Activated T-helper 1 cell treated with Interleukin-2 at 50 U/mL for 16 hours (primary cell): ENCODE measurements around the gene TULP4.

Experiments used
- DNase-seq: peaks from one replicate; pipeline ENCODE4 v3.0.0-alpha.2; 2020; ENCODE audit warnings: low read depth

The TULP4 gene

DNA sequence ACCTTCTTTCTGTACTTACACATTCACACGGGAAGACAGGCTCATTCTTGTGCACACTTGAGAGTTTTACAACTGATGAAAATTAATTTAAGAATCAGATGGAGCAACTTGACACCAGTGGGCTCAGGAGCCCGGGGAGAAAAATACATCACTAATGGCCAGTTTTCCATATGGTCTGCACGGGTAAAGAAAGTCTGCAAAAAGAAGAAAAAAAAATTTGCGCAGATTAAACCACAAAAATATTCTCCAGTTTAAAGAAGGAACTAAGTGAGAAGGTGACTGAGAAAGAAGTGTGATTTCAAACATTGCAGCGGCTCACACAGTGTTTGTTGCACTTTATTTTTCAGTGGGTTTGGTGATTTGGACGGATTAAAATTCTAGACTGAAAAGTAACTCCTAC, at the start of gene TULP4:
TULP4 (plus strand) TSS at position 301 of the 400 bp plus-strand sequence. CDS start 1,552 bp downstream, outside the sequence.
- no peak for DNase-seq

- DNase-seq, result no peak
Measured at GRCh38 chr6:158262755-158263154, 49.5 kb upstream of the TULP4 start.

DNA sequence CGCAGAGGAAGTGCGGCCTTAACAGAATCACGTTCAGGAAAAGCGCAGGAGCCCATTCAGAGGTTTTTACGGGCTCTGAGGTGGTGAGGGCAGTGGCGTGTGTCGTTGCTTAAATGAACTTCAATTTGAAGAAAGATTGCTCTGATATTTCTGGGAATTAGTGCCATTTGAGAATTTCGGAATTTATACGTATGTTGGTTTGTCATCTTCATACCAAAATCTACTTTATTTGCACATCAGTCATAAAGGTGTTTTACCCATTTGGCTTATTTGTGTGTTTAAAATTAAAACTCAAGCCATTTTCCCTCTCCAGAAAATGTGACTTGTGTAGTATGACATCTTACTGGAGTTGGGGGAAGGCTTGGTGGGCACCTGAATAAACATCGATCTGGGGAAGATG, 48.1 kb upstream of the TULP4 start:
- DNase-seq, result no peak

DNA sequence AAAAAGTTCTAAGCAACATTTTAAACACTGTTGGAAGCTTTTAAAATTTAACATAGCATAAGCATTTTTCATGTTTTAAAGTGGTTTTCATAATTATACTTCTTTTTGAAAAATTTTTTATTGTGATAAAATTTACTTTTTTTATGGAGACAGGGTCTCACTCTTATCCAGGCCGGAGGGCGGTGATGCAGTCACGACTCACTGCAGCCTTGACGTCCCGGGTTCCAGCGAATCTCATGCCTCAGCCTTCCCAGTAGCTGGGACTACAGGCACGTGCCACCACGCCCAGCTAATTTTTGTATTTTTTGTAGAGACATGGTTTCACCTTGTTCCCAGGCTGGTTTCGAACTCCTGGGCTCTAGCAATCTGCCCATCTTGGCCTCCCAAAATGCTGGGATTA, 46.1 kb upstream of the TULP4 start:
- DNase-seq, result no peak

- no peak for DNase-seq
Measured at GRCh38 chr6:158268361-158269147, 43.7 kb upstream of the TULP4 start.

GRCh38 chr6:158269657-158270056, 42.6 kb upstream of the TULP4 start:
- DNase-seq, result no peak

GRCh38 chr6:158270389-158271127, 41.7 kb upstream of the TULP4 start:
- no peak for DNase-seq

DNA sequence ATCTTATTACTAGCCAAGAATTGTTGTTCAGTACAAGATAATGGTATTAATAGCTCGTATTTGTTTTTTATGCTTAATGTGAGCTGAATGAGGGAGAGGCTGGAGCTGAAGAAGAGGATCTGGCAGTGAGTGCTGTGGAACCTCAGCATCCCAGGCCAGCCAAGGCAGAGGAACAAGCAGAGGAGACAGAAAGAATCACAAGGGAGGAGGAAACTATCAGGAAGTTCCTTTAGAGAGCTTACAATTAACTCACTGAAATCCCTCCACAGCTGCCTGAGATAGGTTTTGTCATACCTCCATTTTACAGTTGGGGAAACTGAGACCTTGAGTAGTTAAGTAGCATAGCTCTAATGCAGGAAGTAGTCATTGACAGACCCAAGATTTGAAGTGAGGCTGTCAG, 39.9 kb upstream of the TULP4 start:
- DNase-seq, result no peak

GRCh38 chr6:158278004-158278403, 34.3 kb upstream of the TULP4 start:
- no peak for DNase-seq

DNA sequence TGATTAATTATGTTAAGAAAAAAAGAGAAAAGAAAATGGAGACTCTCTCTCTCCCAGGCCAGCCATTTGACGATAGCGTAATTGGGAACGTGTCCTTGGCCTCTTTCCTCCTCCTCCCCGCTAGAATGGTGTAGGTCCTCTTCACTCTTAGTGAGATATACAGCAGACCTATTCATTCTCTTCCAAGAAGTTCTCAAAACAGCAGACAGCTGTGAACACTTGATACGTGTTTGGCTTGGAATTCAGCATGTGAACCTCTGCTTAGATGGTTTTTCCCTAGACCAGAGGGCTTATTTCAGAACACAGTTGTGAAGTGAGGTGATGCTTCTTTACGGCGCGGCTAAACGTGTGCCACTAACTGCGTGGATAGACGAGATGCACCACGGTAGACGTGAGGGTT, 32.6 kb upstream of the TULP4 start:
- no peak for DNase-seq

GRCh38 chr6:158283304-158283980, 28.8 kb upstream of the TULP4 start:
- DNase-seq, result no peak

DNA sequence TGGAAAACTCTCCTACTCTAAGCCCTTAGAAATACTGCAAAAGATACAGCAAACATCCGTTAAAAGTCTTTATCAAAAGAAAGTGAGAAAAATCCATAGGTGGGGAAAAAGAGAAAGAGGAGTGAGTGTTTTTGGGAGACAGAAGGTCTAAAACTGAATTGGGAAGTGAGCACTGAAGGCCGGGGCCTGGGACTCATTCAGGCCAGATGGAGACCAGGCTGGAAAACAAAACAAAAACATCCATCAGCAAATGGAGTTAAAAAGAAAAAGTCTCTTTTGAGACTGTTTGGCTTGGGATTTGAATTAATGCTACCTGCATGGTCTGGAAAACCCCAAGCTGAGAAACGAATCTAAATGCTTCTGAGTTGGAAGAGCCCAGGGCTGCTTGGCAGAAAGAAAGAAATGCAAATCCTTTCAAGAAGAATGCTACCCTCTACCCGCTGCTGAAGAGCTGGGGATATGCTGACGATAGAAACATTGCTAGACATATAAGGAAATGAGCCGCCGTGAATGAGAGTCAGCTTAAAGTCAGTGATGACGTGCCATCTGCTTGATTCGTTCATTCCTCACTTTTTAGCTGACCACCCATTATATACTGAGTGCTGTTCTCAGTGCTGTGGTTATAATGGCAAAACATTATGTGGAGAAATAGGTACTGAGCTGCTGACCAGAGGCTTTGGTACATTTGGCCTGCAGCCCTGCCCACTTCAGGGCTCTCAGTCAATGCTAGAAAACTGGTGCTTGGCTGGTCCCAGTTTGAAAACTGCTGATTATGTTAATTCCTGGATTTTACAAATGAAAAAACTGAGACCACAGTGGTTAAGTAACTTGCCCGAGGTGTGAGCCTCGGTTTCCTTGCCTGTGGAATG, 28.0 kb upstream of the TULP4 start:
- DNase-seq, result no peak

DNA sequence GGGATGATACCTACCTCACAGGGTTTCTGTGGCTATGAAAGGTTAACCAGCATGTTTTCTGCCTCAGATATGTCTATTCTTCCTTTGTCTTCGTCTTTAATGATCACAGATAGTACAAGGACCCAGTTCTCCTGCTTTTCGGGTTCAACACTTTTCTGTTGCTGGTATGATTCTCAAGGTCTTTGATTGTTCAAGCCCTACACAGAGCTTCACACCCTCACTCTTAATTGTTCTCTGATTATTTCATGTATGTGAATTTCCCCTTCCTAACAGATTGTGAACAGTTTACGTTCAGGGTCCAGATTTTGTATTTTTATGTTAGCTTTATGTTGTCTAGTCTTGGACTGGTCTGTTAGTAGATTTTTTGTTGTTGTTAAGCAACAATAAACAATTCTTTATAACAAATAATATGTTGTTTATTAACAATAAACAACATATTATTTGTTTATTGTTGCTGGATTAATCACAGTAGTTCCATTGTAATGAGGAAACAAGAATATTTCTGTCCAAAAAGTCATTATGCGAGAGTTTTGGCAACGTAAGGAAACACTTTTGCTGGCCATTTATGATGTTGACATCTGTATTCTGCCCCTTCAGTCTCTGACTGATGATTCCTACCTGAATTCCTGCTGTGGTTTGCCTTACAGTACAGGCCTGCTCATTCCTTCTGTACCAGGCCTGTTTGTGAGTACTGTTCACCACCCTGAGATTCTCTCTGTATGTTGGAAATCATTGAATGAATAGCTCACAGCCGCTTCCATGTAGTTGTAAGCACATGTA, 27.2 kb upstream of the TULP4 start:
- DNase-seq, result no peak

GRCh38 chr6:158285656-158286021, 26.6 kb upstream of the TULP4 start:
- no peak for DNase-seq

DNA sequence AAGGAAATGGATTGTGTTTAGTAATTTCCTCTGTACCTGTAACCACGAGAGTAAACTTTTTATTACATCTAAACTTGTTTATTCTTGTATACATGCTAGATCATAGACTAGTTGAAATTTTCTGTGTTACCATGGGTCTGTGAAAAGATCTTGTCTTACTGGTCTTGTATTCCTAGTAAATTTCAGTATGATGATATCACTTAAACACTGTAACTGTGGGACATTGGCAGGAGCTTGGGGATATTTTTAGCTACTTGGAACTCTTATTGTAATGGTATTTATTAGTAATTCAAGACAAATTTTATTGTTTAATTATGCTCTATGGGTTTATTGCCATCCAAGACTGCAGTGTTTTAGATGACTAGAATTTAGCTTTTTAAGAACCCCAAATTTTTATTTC, 25.9 kb upstream of the TULP4 start:
- no peak for DNase-seq

- DNase-seq, result no peak
Measured at GRCh38 chr6:158287047-158287446, 25.2 kb upstream of the TULP4 start.

DNA sequence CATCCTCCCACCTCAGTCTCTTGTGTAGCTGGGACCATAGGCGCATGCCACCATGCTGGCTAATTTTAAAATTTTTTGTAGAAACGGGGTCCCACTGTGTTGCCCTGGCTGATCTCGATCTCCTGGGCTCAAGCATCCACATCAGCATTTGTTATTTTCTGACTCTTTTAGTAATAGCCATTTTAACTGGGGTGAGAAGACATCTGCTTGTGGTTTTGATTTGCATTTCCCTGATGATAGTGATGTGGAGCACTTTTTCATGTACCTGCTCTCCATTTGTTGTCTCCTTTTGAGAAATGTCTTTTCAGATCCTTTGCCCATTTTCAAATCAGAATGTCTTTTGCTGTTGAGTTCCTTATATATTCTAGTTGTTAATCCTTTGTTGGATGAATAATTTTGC, 22.2 kb upstream of the TULP4 start:
- no peak for DNase-seq

- no peak for DNase-seq
Measured at GRCh38 chr6:158290659-158291058, 21.6 kb upstream of the TULP4 start.

GRCh38 chr6:158292016-158292415, 20.2 kb upstream of the TULP4 start:
- no peak for DNase-seq

DNA sequence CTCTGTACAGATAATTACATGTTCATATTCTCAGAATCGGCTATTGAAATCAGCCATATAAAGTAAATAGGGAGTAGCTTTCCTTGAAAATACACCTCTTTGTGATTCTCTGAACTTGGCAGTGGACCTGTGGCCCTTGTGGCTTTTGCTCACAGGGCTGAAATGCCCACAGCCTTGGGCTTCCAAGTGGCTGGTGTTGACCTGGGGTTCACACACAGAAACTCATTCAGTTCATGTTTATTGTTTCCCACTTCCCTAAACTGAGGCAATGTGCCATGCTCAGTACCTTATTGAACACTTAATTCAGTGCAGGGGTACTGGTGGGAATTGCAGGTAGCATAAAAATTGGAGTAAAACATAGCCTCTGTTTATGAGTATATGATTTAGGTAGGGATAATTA, 19.1 kb upstream of the TULP4 start:
- DNase-seq, result no peak
